ENCODE measurements around the gene FGFR2.
"Not testable (repeated sequence)": the region's sequence is repeated elsewhere in the genome, so short reads cannot be mapped to it uniquely, and the experiment has no call there.

Gene FGFR2

DNA sequence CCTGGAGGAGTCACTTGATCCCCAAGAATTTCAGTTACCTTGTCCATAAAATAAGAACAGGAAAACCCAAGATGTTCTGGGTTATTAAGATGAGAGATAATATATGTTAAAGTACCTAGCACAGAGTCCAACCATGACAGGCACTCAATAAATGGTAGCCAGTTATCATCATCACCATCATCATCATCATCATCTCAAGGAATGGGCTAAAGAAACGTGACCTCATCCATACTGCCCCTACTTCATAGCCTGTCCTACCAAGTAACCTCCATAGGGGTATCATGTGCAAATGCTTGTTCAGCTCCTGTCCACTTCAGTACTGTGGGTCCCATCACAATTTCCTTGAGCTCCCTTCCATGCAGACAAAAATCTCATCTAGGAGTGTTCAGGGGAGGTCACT lies 14.4 kb downstream of the FGFR2 start:
- no peak for DNase-seq

DNA sequence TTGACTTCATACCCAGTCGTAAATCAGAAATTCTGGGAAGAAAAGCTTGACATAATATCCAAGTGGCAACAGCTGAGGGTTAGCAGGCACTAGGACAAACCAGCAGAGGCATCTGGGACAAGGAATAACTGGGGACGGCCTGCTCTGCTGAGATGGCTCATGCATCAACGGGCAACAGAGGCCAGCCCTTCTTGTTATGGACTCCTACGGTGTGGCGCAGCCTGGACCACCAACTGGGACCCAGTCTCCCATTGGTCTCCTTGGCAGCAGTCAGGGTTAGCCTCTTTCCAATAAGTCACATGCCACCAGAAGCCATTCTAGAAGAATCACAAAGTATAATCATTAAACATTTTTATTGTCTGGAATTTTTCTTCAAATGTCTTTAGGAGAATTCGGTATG lies 15.0 kb downstream of the FGFR2 start:
- DNase-seq = no peak

DNA sequence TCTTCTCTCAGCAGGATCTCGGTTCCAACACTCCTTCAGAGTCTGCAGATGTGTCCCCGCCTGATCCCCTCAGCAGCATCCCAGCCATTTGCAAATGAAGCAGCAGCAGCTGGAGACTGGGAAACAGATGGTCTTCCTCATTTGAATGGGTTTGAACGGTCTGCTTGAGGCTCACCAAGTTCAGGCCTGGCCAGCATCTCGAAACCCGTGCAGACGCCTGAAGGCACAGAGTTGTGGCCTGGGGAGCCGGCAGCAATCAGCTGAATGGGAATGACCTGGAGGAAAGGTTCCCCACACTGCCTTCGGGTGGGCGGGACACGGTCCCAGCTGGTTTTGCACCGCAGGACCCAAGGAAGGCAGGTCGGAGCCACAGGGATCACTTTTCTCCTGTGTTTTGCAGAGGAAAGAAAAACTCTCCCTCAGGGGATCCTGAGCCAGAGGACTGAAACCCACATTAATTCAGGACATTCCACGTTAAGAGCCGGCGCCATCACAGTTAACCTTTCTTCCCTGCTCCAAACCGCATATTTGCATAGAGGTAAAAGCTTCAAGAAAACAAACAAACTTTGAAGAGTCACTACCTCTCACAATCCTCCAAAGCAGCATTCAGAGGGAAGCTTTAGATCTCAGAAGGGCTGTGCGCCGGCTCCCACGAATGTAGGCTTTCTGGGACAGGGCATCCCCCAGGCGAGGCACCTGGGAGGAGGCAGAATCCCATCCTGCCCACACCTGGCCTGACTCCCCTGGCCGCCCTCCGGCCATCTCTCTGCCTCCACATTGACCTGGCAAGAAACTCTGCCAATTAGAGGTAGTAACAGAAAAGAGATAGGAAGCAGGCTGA lies 17.7 kb downstream of the FGFR2 start:
- no peak for DNase-seq

DNA sequence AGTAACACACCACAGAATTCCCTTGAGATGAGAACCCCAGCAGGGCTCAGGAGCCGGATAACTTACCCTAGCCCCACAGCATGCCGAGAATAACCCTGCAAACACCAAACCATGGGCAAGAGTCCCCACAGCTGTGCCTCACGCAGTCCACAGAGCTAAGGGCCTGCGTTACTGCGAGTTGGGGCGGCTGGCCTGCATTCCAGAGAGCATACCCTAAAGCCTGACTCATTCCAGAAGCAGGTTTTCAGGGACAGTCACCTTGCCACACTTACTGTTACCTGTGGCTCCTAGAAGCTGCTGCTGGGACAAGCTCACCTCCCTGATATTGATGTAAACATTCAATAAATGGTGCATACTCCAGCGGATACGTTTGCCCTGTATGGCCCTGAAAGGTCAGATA lies 18.6 kb downstream of the FGFR2 start:
- DNase-seq = no peak

DNA sequence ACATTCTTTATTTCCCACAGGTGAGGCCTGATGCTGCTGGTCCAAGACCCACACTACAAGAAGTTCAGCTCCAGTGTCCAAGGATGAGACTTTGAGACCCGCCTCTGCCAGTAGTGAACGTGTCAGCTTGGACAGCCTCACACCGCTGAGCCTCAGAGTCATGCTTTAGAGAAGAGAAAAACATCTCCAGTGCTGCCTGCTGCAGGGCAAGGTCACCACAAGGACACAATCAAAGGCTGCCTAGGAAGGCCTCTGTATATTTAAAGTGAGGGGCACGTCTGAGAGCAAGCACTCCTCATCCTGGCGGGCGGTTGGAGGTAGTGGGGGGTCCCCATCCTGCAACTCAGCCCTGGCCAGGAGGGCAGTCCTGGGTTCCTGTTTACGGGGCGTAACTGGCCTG lies 19.3 kb downstream of the FGFR2 start:
- DNase-seq = no peak

DNA sequence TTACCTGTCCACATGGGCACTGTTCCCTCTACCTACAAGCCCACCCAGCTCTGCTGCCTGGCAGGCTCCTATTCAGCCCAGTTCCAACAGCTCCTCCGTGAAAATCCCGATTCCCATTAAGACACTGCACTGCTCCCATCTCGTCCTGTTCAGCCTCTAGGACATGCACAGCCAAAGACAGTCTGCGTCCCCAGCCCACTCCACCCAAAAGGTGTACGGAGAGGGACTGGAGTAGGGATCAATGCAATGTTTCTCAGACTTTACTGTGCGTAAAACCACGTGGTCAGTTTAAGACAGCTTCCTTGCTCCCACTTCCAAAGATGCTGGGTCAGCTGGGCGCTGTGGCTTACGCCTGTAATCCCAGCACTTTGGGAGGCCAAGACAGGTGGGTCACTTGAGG lies 19.9 kb downstream of the FGFR2 start:
- DNase-seq = no peak

DNA sequence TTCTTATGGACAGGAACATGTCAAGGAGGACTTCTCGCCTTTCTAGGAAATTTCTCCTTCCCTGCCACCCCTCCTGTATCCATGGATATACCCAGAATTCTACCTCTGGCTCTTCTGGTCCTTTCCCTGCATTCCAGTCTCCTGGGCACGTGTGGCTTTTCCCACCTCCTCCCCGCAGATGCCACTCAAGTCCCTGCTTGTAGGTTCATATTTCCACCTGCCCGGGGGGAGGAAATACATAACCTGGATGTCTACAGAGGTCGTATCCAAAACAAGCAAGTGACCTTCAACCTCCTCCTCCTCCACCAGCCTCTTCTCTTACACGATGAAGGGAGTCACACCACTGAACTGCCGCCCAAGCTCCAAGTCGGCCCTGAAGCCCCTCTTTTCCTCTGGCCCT lies 20.7 kb downstream of the FGFR2 start:
- no peak for DNase-seq

DNA sequence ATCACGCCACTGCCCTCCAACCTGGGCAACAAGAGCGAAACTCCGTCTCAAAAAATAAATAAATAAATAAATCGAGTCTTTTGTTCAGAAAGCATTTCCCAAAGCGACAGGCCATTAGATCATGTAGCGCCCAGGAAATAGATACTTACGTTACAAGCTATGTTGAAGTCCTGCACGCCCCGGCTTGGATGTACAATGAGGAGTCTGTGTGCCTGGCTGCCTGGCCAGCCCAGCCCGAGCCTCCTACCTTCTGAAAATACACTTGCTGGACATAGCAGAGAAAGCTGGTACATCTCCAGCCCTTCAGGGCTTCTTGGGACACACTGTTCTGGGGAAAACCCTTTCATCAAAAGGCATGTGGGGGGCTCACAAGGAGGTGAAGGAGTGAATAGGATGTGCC lies 22.1 kb downstream of the FGFR2 start:
- no peak for DNase-seq

DNA sequence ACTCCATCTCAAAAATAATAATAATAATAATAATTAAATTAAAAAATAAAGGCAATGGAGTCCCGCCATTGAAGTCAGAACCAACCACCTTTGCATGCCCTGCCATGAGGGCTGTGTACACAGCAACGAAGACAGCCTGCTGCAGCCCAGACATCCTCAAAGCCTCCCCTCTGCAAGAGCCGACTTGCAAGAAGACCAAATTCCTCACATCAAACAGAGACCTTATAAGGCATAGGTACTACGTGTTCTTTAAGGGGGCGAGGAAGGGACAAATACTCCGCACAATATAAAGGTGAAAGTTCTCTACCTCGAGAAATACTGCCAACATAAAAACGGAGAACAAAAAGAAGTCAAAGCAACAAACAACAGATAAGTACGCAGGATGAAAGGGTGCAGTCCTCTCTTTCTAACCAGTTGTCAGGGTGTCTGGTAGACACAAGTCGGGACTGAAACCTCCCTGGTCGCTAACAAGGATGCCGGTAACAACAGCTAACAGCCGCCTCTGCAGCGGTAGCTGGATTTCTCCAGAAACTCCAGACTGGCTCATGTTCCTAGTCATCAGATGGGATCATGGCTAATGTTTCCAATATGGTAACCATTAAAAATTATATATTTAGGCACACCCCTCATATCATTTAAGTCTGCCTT lies 23.6 kb downstream of the FGFR2 start:
- DNase-seq = no peak

DNA sequence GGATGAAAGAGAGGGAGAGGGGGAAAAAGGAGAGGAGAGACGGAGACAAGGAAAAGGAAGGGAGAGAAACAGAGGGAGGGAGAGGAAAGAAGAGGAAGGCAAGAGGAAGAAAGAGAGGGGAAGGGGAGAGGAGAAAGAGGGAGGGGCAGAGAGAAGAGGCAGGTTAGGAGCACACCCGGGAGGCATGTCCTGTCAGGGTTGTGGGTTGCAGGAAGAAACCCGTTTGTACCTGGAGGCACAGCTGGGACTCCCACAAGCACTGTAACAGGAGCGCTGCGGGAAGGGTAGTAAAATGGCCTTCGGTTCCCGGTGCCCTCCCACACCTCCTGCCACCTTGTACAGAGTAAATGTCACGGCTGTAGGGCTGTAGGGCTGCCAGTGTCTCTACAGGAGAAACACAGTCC lies 24.7 kb downstream of the FGFR2 start:
- DNase-seq = no peak

DNA sequence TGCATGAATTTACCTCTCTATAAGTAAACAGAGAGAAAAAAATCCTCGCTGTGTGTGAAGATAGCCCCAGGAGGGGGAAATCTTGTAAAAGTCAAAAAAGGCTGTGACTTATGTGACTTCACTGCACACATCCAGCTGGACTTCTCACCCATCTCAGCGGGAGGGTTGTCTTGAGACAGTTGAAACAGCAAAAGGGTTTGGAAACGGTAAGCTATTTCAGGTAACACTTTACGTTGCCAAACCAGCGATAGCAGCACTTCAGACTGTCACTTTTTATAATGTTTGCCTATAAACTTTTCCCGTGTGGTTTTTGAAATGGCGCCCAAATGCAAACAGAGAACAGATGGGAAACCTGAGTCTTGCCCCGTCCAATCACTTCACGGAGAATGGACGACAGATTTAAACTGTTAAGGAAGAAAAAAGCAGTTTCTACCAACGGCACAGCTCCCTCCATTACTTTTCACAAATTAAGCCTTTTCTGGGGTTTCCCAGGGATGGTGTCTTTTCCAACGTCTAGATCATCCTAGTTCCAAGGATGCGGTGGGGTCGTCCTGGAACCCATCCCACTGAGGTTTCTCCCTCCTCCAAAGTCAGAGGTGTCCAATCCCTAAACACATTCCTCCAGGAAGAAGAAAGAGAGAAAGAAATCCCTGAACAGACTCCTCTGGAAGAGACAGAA lies 25.2 kb downstream of the FGFR2 start:
- no peak for DNase-seq

DNA sequence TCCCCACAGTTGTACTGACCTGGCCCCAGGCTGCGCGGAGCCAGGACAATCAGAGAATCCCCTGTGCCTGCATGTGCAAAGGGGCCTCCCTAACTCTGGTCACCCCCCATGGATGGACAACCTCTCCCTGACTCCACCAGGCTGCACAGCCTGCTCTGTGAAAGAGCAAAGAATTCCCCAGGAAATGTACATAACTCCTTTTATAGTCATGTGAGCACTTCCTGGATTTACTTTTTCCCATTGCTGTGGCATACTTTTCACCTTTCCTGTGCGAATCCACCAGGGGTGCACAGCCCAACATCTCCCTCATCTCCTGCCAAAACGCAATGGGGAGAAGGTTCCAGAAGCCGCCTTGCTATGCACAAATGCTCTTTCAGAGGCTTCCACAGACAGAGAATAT lies 27.9 kb downstream of the FGFR2 start:
- no peak for DNase-seq

DNA sequence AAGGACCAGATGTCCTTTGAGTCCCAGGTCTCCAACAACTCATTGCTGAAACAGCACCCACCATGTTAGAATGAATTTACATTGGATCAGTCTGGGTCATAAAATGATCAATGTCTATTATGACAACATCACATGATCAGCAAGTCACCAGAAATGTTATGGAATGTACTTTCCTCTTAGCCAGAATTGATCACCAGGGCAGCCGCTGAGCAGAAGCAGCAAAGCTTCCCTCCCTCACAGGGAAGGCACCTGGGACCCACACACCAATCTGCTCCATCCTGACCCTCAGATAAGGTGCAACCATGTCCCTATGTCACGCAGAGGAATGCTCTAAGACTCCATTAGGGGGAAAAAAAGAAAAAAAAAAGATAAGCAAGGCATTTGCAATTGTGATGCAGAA lies 30.0 kb downstream of the FGFR2 start:
- DNase-seq = no peak

DNA sequence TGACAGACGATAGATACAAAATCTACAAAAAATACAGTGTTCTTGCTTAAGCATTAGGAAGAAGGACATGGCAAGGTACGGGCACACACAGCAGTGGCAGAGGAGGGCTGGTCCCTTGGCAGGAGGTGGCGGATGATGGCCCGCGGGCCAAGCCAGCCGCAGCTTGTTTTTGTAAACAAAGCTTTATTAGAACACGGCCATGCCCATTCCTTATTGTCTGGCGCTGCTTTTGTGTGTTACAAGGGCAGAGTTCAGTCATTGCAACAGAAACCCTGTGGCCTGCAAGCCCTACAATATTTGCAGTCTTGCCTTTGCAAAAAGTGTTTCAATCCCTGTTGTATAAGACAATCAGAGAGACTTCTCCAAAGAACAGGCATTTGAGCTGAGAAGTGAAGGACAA lies 30.7 kb downstream of the FGFR2 start:
- no peak for DNase-seq

DNA sequence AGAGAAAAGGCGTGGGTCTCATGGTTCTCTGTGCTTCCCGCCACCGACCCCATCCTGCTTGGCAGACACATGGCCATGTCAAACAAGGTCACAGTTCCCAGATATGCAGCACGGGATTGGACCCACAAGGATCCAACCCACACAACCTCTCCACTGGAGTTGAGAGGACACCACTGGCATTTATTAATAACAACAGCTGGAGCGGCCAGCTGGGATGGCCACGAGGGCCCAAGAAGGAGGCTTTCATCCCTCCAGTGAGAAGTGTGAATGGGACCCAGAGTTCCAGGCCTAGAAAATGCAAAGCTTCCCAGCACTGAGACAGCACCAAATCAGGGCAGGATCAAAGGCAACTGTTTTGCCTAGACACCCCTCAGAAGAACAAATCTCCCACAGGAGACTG lies 31.5 kb downstream of the FGFR2 start:
- no peak for DNase-seq

DNA sequence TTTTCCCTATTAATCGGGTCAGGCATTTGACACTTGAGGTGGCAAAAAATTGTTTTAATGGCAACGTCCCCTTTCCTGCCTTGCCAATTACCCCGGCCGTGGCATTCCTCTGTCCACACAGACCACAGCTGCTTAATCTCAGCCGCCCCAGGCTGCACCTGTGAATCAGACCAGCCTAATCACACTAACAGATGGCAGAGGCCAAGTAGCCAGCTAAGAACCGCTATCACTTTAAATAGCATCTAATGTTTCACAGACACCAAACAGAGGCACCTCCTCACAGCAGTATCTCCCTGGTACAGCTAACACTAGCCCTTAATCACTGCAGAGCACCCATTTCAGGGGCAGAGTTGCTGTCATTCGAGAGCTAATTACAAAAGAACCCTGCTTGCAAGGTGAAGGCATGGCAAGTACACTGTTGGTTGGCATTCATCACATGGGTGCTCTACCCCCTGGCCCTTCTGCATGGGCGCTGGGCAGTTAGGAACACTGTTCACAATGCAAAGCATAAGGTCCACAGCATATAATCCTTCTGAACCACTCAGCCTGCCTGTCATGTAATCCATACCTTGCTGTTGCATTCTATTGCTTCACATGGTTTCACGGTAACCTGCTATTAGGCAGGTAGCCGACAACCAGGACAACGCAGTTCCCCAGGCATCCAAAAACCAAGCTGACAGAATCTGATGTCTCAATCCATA lies 38.8 kb downstream of the FGFR2 start:
- no peak for DNase-seq

DNA sequence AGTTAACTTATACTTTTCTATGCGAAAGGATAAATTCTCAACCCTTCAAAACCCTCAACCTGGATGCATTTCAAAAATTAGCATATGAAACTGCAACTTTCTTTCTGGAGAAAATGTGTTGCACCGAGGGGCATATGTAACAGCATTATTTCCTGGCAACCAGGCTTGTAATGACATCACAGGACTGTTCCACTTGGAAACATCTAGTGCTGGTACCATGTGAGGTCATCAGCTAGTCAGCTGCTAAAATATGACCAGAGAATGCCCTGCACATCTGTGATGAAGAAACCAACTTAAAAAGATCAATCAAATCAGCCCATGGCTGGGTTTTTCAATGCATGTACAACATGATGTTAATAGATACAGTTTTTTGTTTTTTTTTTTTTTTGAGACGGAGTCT lies 40.0 kb downstream of the FGFR2 start:
- DNase-seq = no peak

DNA sequence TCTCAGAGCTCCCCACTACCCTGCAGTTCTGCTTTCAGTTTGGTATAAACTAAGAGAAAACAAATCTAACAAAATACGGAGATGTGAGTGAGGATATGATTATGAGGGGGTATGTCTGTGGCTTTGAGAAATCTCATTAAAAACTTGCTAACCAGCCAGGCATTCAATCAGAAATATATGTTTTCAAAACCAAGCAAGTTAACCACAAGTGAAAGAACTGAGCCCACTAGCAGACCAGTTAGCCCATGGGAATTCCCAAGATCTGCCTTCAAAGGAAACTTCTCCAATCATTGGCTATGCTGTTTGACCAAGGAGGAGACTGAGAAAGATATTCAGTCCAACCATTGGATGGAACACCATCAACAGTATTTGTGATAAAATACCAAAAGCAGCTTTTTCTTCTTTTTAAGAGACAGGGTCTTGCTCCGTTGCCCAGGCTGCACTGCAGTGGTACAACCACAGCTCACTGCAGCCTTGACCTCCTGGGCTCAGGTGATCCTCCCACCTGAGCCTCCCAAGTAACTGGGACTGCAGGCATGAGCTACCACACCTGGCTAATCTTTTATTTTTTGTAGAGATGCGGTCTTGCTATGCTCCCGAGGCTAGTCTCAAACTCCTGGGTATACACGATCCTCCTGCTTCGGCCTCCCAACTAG lies 41.2 kb downstream of the FGFR2 start:
- DNase-seq = no peak

DNA sequence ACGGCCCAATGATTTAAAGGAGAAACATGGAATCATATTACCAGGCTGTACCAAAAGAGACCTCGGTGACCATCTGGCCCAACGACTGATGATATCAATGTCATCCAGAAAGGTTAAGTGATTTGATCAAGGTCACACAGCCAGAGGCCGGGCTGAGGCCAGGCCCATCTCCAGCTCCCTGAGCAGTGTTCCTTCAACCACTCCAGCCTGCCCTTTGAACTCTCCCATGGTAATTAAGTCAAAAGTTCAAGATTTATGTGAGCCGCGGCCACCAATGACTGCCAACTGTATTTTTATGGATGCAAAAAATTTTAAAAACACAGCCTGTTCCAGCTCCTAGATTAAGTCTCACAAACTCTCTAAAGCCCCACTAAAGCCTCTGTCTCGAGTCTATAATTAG lies 41.8 kb downstream of the FGFR2 start:
- no peak for DNase-seq

DNA sequence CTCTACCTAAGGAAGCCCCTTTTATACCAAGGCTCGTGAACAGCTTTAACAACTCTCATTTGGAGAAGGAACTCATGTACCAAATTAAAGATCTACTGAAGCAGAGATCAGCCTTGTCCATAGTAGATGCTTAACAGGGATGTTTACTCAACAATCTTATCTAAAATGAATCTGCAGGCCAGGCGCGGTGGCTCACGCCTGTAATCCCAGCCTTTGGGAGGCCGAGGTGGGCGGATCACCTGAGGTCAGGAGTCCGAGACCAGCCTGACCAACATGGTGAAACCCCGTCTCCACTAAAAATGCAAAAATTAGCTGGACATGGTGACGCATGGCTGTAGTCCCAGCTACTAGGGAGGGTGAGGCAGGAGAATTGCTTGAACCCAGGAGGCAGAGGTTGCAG lies 43.3 kb downstream of the FGFR2 start:
- not testable (repeated sequence) for DNase-seq

DNA sequence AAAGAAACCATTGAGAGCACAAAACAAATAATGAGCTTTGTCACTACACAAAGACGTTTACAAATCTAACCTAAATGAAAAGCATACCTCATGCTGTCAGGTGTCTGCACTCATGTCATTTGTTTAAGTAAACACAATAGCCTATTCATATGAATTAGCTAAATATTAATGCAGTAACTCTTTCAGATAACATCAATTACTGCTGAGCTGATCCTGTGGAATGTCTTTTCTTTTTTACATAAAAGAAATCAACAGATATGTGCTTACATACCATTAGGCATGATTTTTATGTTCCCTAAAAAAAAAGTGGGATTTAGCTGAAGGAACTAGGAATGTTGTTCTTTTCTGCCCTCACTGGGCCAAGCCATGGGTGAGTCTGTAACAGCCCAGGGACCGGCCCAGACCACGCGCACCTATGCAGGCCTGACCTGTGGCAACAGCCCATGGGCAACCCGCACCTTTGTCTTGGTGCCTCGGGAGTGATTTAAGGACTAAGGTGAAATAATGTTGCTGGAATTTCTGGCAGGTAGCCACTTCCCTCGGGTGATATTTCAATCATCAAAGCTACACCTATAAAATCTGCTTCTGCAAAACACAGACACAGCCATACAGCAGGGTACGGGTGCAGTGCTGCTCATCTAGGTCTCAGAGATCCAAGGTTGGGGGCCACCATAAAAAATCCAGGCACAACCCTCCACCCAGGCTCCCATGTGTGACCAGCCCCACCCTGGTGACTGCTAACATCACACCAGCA lies 44.6 kb downstream of the FGFR2 start:
- DNase-seq = no peak

DNA sequence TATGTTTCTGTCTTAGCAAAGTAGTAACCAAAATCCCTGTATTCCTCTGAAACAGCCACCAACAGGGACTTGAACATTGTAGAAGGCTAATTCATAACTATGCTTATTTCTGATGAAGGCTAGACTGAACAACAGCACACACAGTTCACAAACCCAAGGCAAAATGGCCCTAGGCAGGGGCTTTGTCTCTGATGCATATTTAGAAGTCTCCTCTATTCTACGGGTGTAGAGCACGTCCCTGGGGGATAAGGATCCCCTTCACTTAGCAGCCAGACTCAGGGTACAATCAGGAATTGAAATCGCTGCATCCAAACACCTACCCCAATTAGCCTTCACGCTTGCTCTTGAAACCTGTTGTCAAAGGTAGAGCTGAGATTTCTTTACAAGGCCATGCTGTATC lies 45.5 kb downstream of the FGFR2 start:
- no peak for DNase-seq

All from SHP77 treated with DMSO at 0.1 percent for 48 hours (cell line).